HepG2 (cell line): ENCODE measurements around the gene SMAD7. TPM values are rescaled to one million over a fixed set of nuclear protein-coding genes. Genes with fewer than 3 reads are reported as not detected.

Experiments used
- ATAC-seq: fragments of 200-7000 bp; cut with Tn5 transposase; 3 replicates; pipeline ENCODE4 v1.9.1; 2020; ENCODE audit warnings: mild to moderate bottlenecking, moderate library complexity
- BruUV-seq: library from RNA; stranded (reverse); fragments of 400-500 nt; replicated peaks from 2 replicates; lab custom pipeline; 2021; lab: Mats Ljungman, UMichigan
- CTCF ChIA-PET: fragments of 300-600 bp; formaldehyde crosslinking; extraction: SDS; loops from one replicate; lab custom pipeline; 2021; ENCODE audit warnings: low total read pairs, inconsistent platforms, low intra/inter-chr PET ratio; lab: Yijun Ruan, JAX
- POLR2A ChIA-PET: fragments of 350-600 bp; sonication (Branson Sonifier 250); formaldehyde crosslinking; loops from one replicate; lab custom pipeline; 2020; ENCODE audit warnings: antibody characterized with exemption, inconsistent platforms; lab: Yijun Ruan, JAX
- DNase-seq: peaks from one replicate; pipeline ENCODE4 v3.0.0-alpha.2; 2015; ENCODE audit warnings: low spot score
- FAIRE-seq: peaks from 3 replicates; lab custom pipeline; 2011; peaks lifted over from hg19 to GRCh38; lab: Jason Lieb, UNC
- H2AFZ ChIP-seq: one replicate; pipeline ENCODE4 v1.6.1; 2011; ENCODE audit warnings: low read length, inconsistent platforms
- H3K27ac ChIP-seq: fragments of 300-600 bp; 3 replicates; pipeline ENCODE4 v1.8.0; 2011; ENCODE audit warnings: mixed run types, mild to moderate bottlenecking, mixed read lengths, low read length, inconsistent platforms; ENCODE audit not compliant: insufficient read depth; ENCODE audit errors: extremely low read length
- H3K27me3 ChIP-seq, 2 experiments: fragments of 200-600 bp in 1 of 2; 2 replicates in 1 of 2; 3 replicates in 1 of 2; pipeline versions ENCODE4 v1.6.0 to v1.8.0; 2011; ENCODE audit warnings: low read length in 2 of 2, mild to moderate bottlenecking in 2 of 2, moderate library complexity in 2 of 2, inconsistent platforms in 1 of 2; ENCODE audit not compliant: insufficient read depth in 2 of 2, control insufficient read depth in 1 of 2
- H3K36me3 ChIP-seq, 2 experiments: fragments of 200-600 bp in 1 of 2; replicated peaks in 1 of 2; 2 replicates in 1 of 2; 3 replicates in 1 of 2; pipeline versions ENCODE4 v1.5.1 to v1.8.0; 2011; ENCODE audit warnings: low read length in 2 of 2, inconsistent platforms in 1 of 2; ENCODE audit not compliant: insufficient read depth in 2 of 2, control insufficient read depth in 1 of 2
- H3K4me1 ChIP-seq: 2 replicates; pipeline ENCODE4 v1.5.1; 2012; ENCODE audit warnings: low read length, inconsistent platforms; ENCODE audit not compliant: insufficient read depth
- H3K4me2 ChIP-seq: 2 replicates; pipeline ENCODE4 v1.6.0; 2011; ENCODE audit warnings: low read depth, low read length, inconsistent platforms
- H3K4me3 ChIP-seq, 3 experiments: fragments of 200-600 bp in 1 of 3; sonication (generic), shearing (Covaris generic) in 1 of 3; replicated peaks in 1 of 3; 2 replicates each; pipeline ENCODE4 v1.5.1; 2011 to 2016; ENCODE audit warnings: low read length in 3 of 3, inconsistent platforms in 2 of 3, low read depth in 2 of 3, mild to moderate bottlenecking in 2 of 3, control low read depth in 1 of 3, mixed read lengths in 1 of 3; ENCODE audit not compliant: insufficient read depth in 1 of 3
- H3K79me2 ChIP-seq: one replicate; pipeline ENCODE4 v1.6.1; 2011; ENCODE audit warnings: low read length, inconsistent platforms; ENCODE audit not compliant: insufficient read depth
- H3K9ac ChIP-seq: 2 replicates; pipeline ENCODE4 v1.6.0; 2011; ENCODE audit warnings: mild to moderate bottlenecking, low read depth, low read length, inconsistent platforms; ENCODE audit not compliant: insufficient read depth
- H3K9me3 ChIP-seq: 2 replicates; pipeline ENCODE4 v1.5.1; 2012; ENCODE audit warnings: mild to moderate bottlenecking, low read length
- H4K20me1 ChIP-seq: 2 replicates; pipeline ENCODE4 v1.6.0; 2011; ENCODE audit warnings: inconsistent platforms, mild to moderate bottlenecking, low read length, moderate library complexity; ENCODE audit not compliant: insufficient read depth
- KLF12 ChIP-seq: sonication (generic); formaldehyde crosslinking; IDR thresholded peaks from 2 replicates; pipeline ENCODE4 v1.4.0; 2020; ENCODE audit warnings: missing genetic modification reagents, borderline replicate concordance
- ZNF747 ChIP-seq: sonication (generic); formaldehyde crosslinking; IDR thresholded peaks from 2 replicates; pipeline ENCODE4 v1.8.1; 2023; ENCODE audit warnings: missing genetic modification reagents, mild to moderate bottlenecking, borderline replicate concordance
- WGBS: methylation state at CpG from one replicate; pipeline ENCODE4 v1.1.6; 2017; ENCODE audit warnings: low lambda C conversion rate; 5-methylcytosine and 5-hydroxymethylcytosine counted together
- in situ Hi-C: cut with HindIII; loops from 2 replicates; pipeline ENCODE4 v1.10.0; 2017; ENCODE audit warnings: low pct_unique_long_range_greater_than_20kb; ENCODE audit not compliant: extremely low pct_ligation_motif_present
- intact Hi-C: fragments of 100-400 bp; cut with micrococcal nuclease; formaldehyde crosslinking; loops from one replicate; pipeline ENCODE4 v1.10.0; 2022; ENCODE audit not compliant: unreplicated experiment
- polyA plus RNA-seq, 8 experiments: library from polyadenylated mRNA; depleted of rRNA in 3 of 8; stranded (reverse) in 7 of 8; unstranded in 1 of 8; fragments of >200 nt; fragmentation: Illumina TruSeq in 4 of 8; extraction: Trizol in 4 of 8; gene quantifications; 2 replicates each; pipeline versions ENCODE4 v1.2.1 to v1.2.3, GENCODE V29; 2011 to 2016; ENCODE audit warnings: low read depth in 4 of 8, missing spikeins in 1 of 8, mixed read lengths in 1 of 8; ENCODE audit not compliant: insufficient read depth in 1 of 8
- total RNA-seq, 5 experiments: library from RNA; depleted of rRNA; stranded (reverse); fragments of >200 nt; fragmentation: Illumina TruSeq; extraction: Trizol; gene quantifications; 2 replicates each; pipeline ENCODE4 v1.2.3, GENCODE V29; 2016; ENCODE audit warnings: low read depth in 1 of 5
- TF ChIP-seq, protein P1 (sequence below): sonication (generic); formaldehyde crosslinking; IDR thresholded peaks from 2 replicates; pipeline ENCODE4 v1.5.0; 2020; ENCODE audit warnings: mild to moderate bottlenecking, missing genetic modification reagents
- TF ChIP-seq, protein P2 (sequence below): IDR thresholded peaks from 2 replicates; pipeline ENCODE4 v1.6.1; 2016; ENCODE audit warnings: missing compliant biosample characterization, missing genetic modification reagents, borderline replicate concordance
- TF ChIP-seq, protein P3 (sequence below): sonication (generic); formaldehyde crosslinking; IDR thresholded peaks from 2 replicates; pipeline ENCODE4 v1.9.0; 2021; ENCODE audit warnings: missing genetic modification reagents, borderline replicate concordance
- TF ChIP-seq, protein P4 (sequence below): sonication (generic); formaldehyde crosslinking; IDR thresholded peaks from 2 replicates; pipeline ENCODE4 v1.4.0; 2020; ENCODE audit warnings: mild to moderate bottlenecking, missing genetic modification reagents
- TF ChIP-seq, protein P5 (sequence below): sonication (generic); formaldehyde crosslinking; IDR thresholded peaks from 2 replicates; pipeline ENCODE4 v1.4.0; 2020; ENCODE audit warnings: missing genetic modification reagents
- TF ChIP-seq, protein P6 (sequence below): sonication (generic); formaldehyde crosslinking; IDR thresholded peaks from 2 replicates; pipeline ENCODE4 v1.4.0; 2020; ENCODE audit warnings: missing genetic modification reagents

The SMAD7 gene
- total and polyA plus RNA-seq, 2 of the 13 experiments (the other 11 are each of a cell fraction or from before 2014, with no cell fraction given), result 17.4 to 24.7 TPM

DNA sequence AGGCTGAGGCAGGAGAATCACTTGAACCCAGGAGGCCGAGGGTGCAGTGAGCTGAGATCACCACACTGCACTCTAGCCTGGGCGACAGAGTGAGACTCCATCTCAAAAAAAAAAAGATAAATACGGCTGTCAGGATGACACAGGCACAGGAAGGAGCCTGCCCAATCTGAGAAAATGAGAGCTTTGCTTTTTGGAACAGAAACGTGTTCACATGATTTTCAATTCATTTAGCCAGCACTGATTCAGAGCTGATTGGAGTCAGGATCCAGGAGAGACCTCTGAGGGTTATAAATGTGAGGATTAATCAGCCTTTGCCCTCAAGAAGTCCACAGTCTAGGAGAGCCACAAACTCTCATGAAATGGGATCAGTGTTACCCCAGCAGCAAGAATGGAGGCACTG is 6.9 kb upstream of the SMAD7 start:
- POLR2A ChIA-PET, result no interaction called here
- WGBS, result 10% methylated on average over 4 of the region's 4 CpGs
- BruUV-seq, result no TSS peak
- TF ChIP-seq ZNF747 (no peak), KLF12 (CRISPR knock-in tag) (no peak)
- TF ChIP-seq, protein P1, sequence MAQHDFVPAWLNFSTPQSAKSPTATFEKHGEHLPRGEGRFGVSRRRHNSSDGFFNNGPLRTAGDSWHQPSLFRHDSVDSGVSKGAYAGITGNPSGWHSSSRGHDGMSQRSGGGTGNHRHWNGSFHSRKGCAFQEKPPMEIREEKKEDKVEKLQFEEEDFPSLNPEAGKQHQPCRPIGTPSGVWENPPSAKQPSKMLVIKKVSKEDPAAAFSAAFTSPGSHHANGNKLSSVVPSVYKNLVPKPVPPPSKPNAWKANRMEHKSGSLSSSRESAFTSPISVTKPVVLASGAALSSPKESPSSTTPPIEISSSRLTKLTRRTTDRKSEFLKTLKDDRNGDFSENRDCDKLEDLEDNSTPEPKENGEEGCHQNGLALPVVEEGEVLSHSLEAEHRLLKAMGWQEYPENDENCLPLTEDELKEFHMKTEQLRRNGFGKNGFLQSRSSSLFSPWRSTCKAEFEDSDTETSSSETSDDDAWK (CRISPR knock-in tag), result no peak
- TF ChIP-seq, protein P2, sequence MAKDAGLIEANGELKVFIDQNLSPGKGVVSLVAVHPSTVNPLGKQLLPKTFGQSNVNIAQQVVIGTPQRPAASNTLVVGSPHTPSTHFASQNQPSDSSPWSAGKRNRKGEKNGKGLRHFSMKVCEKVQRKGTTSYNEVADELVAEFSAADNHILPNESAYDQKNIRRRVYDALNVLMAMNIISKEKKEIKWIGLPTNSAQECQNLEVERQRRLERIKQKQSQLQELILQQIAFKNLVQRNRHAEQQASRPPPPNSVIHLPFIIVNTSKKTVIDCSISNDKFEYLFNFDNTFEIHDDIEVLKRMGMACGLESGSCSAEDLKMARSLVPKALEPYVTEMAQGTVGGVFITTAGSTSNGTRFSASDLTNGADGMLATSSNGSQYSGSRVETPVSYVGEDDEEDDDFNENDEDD (CRISPR knock-in tag), result no peak
- TF ChIP-seq, protein P3, sequence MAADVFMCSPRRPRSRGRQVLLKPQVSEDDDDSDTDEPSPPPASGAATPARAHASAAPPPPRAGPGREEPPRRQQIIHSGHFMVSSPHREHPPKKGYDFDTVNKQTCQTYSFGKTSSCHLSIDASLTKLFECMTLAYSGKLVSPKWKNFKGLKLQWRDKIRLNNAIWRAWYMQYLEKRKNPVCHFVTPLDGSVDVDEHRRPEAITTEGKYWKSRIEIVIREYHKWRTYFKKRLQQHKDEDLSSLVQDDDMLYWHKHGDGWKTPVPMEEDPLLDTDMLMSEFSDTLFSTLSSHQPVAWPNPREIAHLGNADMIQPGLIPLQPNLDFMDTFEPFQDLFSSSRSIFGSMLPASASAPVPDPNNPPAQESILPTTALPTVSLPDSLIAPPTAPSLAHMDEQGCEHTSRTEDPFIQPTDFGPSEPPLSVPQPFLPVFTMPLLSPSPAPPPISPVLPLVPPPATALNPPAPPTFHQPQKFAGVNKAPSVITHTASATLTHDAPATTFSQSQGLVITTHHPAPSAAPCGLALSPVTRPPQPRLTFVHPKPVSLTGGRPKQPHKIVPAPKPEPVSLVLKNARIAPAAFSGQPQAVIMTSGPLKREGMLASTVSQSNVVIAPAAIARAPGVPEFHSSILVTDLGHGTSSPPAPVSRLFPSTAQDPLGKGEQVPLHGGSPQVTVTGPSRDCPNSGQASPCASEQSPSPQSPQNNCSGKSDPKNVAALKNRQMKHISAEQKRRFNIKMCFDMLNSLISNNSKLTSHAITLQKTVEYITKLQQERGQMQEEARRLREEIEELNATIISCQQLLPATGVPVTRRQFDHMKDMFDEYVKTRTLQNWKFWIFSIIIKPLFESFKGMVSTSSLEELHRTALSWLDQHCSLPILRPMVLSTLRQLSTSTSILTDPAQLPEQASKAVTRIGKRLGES (CRISPR knock-in tag), result no peak
- TF ChIP-seq, protein P4, sequence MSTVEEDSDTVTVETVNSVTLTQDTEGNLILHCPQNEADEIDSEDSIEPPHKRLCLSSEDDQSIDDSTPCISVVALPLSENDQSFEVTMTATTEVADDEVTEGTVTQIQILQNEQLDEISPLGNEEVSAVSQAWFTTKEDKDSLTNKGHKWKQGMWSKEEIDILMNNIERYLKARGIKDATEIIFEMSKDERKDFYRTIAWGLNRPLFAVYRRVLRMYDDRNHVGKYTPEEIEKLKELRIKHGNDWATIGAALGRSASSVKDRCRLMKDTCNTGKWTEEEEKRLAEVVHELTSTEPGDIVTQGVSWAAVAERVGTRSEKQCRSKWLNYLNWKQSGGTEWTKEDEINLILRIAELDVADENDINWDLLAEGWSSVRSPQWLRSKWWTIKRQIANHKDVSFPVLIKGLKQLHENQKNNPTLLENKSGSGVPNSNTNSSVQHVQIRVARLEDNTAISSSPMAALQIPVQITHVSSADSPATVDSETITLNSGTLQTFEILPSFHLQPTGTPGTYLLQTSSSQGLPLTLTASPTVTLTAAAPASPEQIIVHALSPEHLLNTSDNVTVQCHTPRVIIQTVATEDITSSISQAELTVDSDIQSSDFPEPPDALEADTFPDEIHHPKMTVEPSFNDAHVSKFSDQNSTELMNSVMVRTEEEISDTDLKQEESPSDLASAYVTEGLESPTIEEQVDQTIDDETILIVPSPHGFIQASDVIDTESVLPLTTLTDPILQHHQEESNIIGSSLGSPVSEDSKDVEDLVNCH (CRISPR knock-in tag), result no peak
- TF ChIP-seq, protein P5, sequence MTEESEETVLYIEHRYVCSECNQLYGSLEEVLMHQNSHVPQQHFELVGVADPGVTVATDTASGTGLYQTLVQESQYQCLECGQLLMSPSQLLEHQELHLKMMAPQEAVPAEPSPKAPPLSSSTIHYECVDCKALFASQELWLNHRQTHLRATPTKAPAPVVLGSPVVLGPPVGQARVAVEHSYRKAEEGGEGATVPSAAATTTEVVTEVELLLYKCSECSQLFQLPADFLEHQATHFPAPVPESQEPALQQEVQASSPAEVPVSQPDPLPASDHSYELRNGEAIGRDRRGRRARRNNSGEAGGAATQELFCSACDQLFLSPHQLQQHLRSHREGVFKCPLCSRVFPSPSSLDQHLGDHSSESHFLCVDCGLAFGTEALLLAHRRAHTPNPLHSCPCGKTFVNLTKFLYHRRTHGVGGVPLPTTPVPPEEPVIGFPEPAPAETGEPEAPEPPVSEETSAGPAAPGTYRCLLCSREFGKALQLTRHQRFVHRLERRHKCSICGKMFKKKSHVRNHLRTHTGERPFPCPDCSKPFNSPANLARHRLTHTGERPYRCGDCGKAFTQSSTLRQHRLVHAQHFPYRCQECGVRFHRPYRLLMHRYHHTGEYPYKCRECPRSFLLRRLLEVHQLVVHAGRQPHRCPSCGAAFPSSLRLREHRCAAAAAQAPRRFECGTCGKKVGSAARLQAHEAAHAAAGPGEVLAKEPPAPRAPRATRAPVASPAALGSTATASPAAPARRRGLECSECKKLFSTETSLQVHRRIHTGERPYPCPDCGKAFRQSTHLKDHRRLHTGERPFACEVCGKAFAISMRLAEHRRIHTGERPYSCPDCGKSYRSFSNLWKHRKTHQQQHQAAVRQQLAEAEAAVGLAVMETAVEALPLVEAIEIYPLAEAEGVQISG (CRISPR knock-in tag), result no peak
- TF ChIP-seq, protein P6, sequence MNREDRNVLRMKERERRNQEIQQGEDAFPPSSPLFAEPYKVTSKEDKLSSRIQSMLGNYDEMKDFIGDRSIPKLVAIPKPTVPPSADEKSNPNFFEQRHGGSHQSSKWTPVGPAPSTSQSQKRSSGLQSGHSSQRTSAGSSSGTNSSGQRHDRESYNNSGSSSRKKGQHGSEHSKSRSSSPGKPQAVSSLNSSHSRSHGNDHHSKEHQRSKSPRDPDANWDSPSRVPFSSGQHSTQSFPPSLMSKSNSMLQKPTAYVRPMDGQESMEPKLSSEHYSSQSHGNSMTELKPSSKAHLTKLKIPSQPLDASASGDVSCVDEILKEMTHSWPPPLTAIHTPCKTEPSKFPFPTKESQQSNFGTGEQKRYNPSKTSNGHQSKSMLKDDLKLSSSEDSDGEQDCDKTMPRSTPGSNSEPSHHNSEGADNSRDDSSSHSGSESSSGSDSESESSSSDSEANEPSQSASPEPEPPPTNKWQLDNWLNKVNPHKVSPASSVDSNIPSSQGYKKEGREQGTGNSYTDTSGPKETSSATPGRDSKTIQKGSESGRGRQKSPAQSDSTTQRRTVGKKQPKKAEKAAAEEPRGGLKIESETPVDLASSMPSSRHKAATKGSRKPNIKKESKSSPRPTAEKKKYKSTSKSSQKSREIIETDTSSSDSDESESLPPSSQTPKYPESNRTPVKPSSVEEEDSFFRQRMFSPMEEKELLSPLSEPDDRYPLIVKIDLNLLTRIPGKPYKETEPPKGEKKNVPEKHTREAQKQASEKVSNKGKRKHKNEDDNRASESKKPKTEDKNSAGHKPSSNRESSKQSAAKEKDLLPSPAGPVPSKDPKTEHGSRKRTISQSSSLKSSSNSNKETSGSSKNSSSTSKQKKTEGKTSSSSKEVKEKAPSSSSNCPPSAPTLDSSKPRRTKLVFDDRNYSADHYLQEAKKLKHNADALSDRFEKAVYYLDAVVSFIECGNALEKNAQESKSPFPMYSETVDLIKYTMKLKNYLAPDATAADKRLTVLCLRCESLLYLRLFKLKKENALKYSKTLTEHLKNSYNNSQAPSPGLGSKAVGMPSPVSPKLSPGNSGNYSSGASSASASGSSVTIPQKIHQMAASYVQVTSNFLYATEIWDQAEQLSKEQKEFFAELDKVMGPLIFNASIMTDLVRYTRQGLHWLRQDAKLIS (CRISPR knock-in tag), result no peak

More for the DNA sequence above, 6.9 kb upstream of the SMAD7 start:
- H3K9ac ChIP-seq, result no peak overlapping the region
- H3K4me3 ChIP-seq, result no peak overlapping the region
- no peaks in the 10 kb centered on the region for H3K9me3 ChIP-seq
- no peaks in the 10 kb centered on the region for H3K79me2 ChIP-seq
- FAIRE-seq, result no peak
- CTCF ChIA-PET, result no interaction called here
- H2AFZ ChIP-seq, result no peak overlapping the region
- H3K27me3 ChIP-seq, result peaks cover 0 to 5% of the 10 kb centered on the region in 2 experiments; a peak in 4 of 5 replicates
- ATAC-seq, result no peak
- intact Hi-C loops (no loop called here), in situ Hi-C loops (no loop called here)
- peaks cover 67% of the 10 kb centered on the region for H3K4me1 ChIP-seq
- H3K4me2 ChIP-seq, result no peak overlapping the region
- DNase-seq, result no peak
- H3K36me3 ChIP-seq, result no peaks in the 10 kb centered on the region
- H4K20me1 ChIP-seq, result no peaks in the 10 kb centered on the region
- H3K27ac ChIP-seq, result no peak overlapping the region
